ENCODE measurements around the gene TBRG1.
A peak's percentile ranks its signal among the peaks of the same experiment; 100 is the strongest.

TBRG1 gene

DNA sequence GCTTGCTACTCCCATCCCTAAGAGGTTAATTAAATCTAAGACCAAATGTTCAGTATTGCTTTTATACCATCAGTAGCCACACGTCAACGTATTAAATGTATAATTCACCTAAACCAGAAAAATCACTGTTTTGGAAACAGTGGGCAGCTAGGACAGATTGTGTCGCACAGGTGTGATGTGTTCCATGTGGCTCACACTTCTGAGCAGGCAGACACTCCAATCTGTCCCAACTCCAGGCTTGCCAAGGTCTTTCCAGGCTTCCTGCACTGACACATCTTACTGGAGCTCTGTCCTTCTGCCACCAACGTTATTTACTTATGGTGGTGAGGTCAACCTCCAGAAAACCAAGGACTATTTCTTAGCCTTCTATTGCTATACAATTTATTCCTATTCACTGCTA lies 39.4 kb downstream of the TBRG1 start:
- no peak for DNase-seq (ENCODE audit: low read depth in 2 of 2)

DNA sequence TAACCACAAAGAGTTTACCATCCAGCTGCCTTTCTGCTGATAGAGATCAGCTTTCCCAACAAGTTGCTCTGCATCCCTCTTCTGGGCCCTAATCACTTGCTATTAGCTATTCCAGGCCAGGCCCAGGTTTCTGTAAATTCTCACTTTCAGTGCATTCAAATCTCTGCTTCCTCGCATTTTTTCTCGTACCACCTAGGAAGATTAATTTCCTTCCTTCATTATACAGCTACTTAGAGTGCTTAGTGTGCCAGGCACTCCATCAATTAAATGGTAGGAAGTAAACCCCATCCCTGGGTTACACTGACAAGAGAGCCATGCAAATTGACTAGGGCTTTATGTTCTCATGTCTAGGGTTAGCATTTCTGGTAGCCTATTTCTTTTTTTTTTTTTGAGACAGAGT lies 41.2 kb downstream of the TBRG1 start:
- DNase-seq (ENCODE audit: low read depth in 2 of 2): no peak

DNA sequence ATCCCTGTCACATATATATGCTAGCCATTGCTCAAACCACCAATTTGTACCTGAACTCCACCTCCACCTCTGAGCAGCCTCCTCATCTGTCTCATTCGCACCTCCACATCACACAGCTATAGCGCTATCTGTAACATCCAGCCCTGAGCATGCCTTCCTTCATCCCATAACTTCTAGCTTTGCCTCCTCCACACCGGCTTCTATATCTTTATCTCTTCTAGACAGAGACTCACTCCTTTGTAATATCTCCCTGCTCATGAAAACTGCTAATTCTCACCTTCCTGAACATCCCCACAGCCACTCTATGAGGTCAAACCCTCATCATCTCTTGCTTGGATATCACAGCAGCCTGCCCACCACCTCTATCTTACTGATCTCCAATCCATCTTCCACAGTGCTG lies 44.9 kb downstream of the TBRG1 start:
- DNase-seq (ENCODE audit: low read depth in 2 of 2): no peak

DNA sequence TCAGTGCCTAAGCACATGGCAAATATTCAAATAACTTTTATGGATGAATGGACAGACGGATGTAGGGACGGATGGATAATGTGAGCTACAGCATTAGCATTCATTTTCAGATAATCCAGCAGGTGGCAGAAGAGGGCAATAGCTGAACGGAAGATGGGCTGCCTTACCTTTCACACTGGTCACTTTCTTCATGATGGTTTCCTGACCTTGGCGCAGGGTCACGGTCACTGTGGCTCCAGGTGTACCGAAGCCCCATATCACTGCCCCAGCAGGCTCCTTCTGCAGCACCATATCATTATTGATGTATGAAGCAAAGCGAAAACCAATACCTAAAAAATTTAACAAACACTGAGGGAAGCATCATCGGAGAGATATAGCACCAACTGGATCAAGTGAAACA lies 46.5 kb downstream of the TBRG1 start:
- DNase-seq (ENCODE audit: low read depth in 2 of 2): no peak

GRCh38 chr11:124670732-124671131 lies 48.1 kb downstream of the TBRG1 start:
- DNase-seq (ENCODE audit: low read depth in 2 of 2): no peak

DNA sequence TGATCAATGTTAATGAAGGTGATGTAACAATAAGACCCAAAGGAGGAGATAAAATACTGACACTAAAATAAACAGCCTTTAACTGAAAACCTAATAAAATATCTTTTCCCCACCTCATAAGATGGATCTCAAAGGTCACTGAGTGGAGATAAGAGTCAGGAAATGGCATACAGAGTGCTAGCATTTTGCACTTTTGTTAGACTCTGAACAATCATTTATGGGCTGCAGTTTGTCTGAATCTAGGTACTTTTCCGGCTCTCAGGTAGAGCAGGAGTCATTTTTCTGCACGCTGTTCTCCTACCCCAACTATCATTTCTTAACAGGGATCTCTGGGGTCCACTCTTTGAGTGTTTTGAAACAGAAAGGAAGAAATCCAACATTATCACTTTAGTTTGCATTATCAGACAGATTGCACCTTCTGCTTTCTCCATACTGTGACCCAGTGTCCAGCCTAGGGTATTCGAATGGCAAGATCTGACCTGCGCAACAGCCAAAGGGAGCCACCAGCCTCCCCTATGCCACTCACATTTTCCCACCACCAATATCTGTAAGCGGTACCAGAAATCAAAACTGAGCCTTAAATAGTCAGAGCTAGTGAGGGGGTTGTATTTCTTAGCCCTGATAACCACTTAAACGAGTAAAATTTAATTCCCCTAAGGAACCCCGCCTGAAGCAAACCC lies 50.0 kb downstream of the TBRG1 start:
- DNase-seq (ENCODE audit: low read depth in 2 of 2): no peak

DNA sequence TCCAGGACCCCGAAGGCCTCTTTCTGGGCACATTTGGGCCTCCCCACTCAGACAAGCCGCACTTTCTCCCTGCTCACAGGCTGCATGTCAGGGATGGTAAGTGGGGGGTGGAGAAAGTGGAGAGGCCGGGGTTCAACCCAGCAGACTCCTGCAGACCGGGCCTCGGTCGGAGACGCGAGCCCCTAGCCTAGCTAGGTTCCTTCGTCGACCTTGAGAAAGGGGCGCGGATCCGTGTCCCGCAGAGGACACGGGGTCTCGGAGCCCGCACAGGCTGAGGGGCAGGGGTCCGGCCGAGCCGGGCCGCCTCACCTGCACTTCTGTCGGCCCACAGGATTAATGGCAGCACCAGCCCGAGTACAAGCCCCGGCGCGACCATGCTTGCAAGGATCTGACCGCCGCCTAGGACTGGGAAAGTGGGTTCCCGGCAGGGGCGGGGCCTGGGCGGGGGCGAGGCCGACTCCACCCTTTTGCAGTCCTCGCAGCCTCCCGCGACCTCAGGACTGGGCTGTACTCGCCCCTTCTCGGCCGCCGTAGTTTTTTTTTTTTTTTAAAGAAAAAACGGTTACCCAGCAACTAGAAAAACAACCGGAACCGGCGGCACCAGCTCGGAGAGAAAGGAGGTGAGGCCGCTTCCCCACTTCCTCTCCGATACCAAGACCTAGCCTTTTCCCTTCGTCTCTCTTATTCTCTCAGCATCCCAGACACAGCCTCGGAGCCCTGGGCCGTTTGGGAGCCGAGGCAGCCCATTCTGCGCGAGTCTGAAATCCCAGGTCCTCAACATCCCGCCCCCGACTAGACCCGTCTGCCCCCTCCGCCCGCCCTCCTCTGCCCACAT lies 50.9 kb downstream of the TBRG1 start, which contains the start of the genes SIAE and SPA17:
SIAE (minus strand) TSS at position 407 of the 835 bp plus-strand sequence; CDS start at position 376, 31 bp downstream.
SPA17 (plus strand) TSS at position 572 of the 835 bp plus-strand sequence. CDS start 1,361 bp downstream, outside the sequence.
- peak; percentile 59 to 69 for DNase-seq (ENCODE audit: low read depth in 2 of 2)

GRCh38 chr11:124674168-124674517 lies 51.5 kb downstream of the TBRG1 start:
- no peak for DNase-seq (ENCODE audit: low read depth in 2 of 2)

DNA sequence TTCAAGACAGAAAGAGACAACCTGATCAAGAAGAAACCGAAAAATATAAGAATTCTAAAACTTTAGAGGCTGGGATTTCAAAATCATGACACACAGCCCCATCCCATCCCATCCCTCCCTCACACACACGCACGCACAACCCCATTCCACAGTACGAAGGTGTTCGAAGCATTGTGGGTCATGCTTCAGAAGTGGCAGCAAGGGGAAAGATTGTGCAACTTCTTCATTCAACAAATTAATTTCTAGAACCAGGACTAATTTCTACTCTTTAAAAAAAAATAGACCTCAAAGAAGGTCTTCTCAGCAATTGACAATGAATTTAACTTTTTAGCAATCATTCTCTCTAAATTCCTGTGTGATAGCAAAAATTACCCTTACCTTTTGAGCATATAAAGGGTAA lies 51.9 kb downstream of the TBRG1 start:
- no peak for DNase-seq (ENCODE audit: low read depth in 2 of 2)

- no peak for DNase-seq (ENCODE audit: low read depth in 2 of 2)
Measured at GRCh38 chr11:124676386-124676785, 53.7 kb downstream of the TBRG1 start.

GRCh38 chr11:124678416-124678815 lies 55.8 kb downstream of the TBRG1 start:
- DNase-seq (ENCODE audit: low read depth in 2 of 2): no peak

DNA sequence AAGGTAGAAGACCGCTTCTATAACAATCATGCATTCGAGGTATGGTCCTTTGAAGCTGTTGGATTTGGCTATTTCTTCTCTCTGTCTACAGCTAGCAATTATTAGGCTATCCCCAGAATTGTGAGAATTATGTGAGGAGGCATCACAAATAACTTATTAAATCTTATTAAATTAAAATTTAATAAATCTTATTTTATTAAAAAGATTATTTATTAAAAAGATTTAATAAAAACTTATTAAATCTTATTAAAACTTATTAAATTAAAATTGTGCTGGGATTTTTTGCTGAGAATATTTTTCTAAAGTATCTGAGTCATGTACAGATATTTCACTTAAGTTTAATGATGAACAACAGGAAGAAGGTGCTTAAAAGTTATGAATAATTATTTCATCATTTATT lies 58.8 kb downstream of the TBRG1 start:
- DNase-seq (ENCODE audit: low read depth in 2 of 2): no peak

GRCh38 chr11:124682443-124682842 lies 59.8 kb downstream of the TBRG1 start:
- DNase-seq (ENCODE audit: low read depth in 2 of 2): no peak

All from stimulated activated CD4-positive, alpha-beta T cell treated with anti-CD3 and anti-CD28 coated beads, Interleukin-1b, Interleukin-23, amount 100 ng/mL, for 1 hour (primary cell).